HEK293T (cell line): ENCODE results near the gene GARNL3.

Experiments
- CTCF ChIA-PET: fragments of 350-600 bp; formaldehyde crosslinking; extraction: SDS; loops from one replicate; lab custom pipeline; 2021; ENCODE audit warnings: antibody characterized with exemption, inconsistent platforms; lab: Yijun Ruan, JAX
- POLR2A ChIA-PET: fragments of 350-600 bp; formaldehyde crosslinking; extraction: SDS; loops from one replicate; lab custom pipeline; 2020; ENCODE audit warnings: antibody characterized with exemption, inconsistent platforms; lab: Yijun Ruan, JAX
- DNase-seq: peaks from one replicate; pipeline ENCODE4 v3.0.0; 2012; ENCODE audit warnings: mixed read lengths; ENCODE audit errors: extremely low spot score
- ARNT ChIP-seq: fragments of 450-650 bp; IDR thresholded peaks from 2 replicates; pipeline ENCODE4 v1.6.1; 2017; ENCODE audit warnings: mild to moderate bottlenecking
- BHLHE40 ChIP-seq: fragments of 450-650 bp; IDR thresholded peaks from 2 replicates; pipeline ENCODE4 v1.6.1; 2016; ENCODE audit warnings: mild to moderate bottlenecking, moderate library complexity, borderline replicate concordance
- CTBP1 ChIP-seq: fragments of 450-650 bp; IDR thresholded peaks from 2 replicates; pipeline ENCODE4 v1.6.1; 2016; ENCODE audit warnings: borderline replicate concordance
- ELF4 ChIP-seq: fragments of 450-650 bp; IDR thresholded peaks from 2 replicates; pipeline ENCODE4 v1.6.1; 2017; ENCODE audit warnings: antibody characterized with exemption
- FOXA1 ChIP-seq: fragments of 450-650 bp; IDR thresholded peaks from 2 replicates; pipeline ENCODE4 v1.6.1; 2016; ENCODE audit warnings: mild to moderate bottlenecking
- FOXK2 ChIP-seq: fragments of 450-650 bp; IDR thresholded peaks from 2 replicates; pipeline ENCODE4 v1.6.1; 2016; ENCODE audit warnings: mild to moderate bottlenecking
- FOXM1 ChIP-seq: fragments of 450-650 bp; IDR thresholded peaks from 2 replicates; pipeline ENCODE4 v1.6.1; 2017; ENCODE audit warnings: mild to moderate bottlenecking, borderline replicate concordance
- HDGF ChIP-seq: fragments of 450-650 bp; IDR thresholded peaks from 2 replicates; pipeline ENCODE4 v1.6.1; 2017; ENCODE audit warnings: antibody characterized with exemption, borderline replicate concordance
- L3MBTL2 ChIP-seq: fragments of 450-650 bp; conservative IDR thresholded peaks from 2 replicates; pipeline ENCODE4 v1.6.1; 2016; ENCODE audit warnings: mild to moderate bottlenecking
- LEF1 ChIP-seq: fragments of 450-650 bp; IDR thresholded peaks from 2 replicates; pipeline ENCODE4 v1.6.1; 2017; ENCODE audit warnings: mild to moderate bottlenecking, borderline replicate concordance
- NFRKB ChIP-seq: fragments of 450-650 bp; IDR thresholded peaks from 2 replicates; pipeline ENCODE4 v1.6.1; 2016; ENCODE audit warnings: mild to moderate bottlenecking, moderate library complexity
- SP1 ChIP-seq: fragments of 450-650 bp; IDR thresholded peaks from 2 replicates; pipeline ENCODE4 v1.6.1; 2017
- SUZ12 ChIP-seq: fragments of 450-650 bp; IDR thresholded peaks from 2 replicates; pipeline ENCODE4 v1.6.1; 2016; ENCODE audit warnings: mild to moderate bottlenecking
- TARDBP ChIP-seq: fragments of 450-650 bp; IDR thresholded peaks from 2 replicates; pipeline ENCODE4 v1.6.1; 2016
- ZNF384 ChIP-seq: fragments of 450-650 bp; IDR thresholded peaks from 2 replicates; pipeline ENCODE4 v1.6.1; 2016
- TF ChIP-seq, protein P1 (sequence below): fragments of 450-650 bp; IDR thresholded peaks from 2 replicates; pipeline ENCODE4 v1.6.1; 2016

Gene GARNL3

GRCh38 chr9:127248241-127248640, 16.3 kb upstream of the GARNL3 start:
- POLR2A ChIA-PET, result interaction anchor here (1.1 kb wide), 1 partner anchor 140 kb away, joined by 3 read pairs; no protein-coding TSS in a partner anchor
- CTCF ChIA-PET, result no interaction called here
- TF ChIP-seq ZNF384 (no peak), SUZ12 (no peak), NFRKB (no peak), HDGF (no peak), TARDBP (no peak), ARNT (no peak), SP1 (no peak), FOXM1 (no peak), L3MBTL2 (no peak), CTBP1 (no peak), FOXA1 (no peak), ELF4 (no peak), BHLHE40 (no peak), LEF1 (no peak), FOXK2 (no peak)
- TF ChIP-seq, protein P1, sequence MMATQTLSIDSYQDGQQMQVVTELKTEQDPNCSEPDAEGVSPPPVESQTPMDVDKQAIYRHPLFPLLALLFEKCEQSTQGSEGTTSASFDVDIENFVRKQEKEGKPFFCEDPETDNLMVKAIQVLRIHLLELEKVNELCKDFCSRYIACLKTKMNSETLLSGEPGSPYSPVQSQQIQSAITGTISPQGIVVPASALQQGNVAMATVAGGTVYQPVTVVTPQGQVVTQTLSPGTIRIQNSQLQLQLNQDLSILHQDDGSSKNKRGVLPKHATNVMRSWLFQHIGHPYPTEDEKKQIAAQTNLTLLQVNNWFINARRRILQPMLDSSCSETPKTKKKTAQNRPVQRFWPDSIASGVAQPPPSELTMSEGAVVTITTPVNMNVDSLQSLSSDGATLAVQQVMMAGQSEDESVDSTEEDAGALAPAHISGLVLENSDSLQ, result no peak
- DNase-seq, result no peak

- DNase-seq, result no peak
- TF ChIP-seq SUZ12, result no peak
- TF ChIP-seq HDGF, result no peak
- no peak for TF ChIP-seq ZNF384
- TF ChIP-seq CTBP1, result no peak
- TF ChIP-seq L3MBTL2, result no peak
- TF ChIP-seq TARDBP, result no peak
- no peak for TF ChIP-seq FOXA1
- no peak for TF ChIP-seq FOXK2
- TF ChIP-seq ARNT, result no peak
- TF ChIP-seq ELF4, result no peak
- no peak for TF ChIP-seq BHLHE40
- no peak for TF ChIP-seq FOXM1
- TF ChIP-seq, protein P1, result no peak
- TF ChIP-seq NFRKB, result no peak
- no peak for TF ChIP-seq SP1
- TF ChIP-seq LEF1, result no peak
- POLR2A ChIA-PET, result no interaction called here
- CTCF ChIA-PET, result interaction anchor here (1.4 kb wide), 1 partner anchor 35 kb away, joined by 3 read pairs; no protein-coding TSS in a partner anchor
Observed at GRCh38 chr9:127249877-127250276, 14.7 kb upstream of the GARNL3 start.

DNA sequence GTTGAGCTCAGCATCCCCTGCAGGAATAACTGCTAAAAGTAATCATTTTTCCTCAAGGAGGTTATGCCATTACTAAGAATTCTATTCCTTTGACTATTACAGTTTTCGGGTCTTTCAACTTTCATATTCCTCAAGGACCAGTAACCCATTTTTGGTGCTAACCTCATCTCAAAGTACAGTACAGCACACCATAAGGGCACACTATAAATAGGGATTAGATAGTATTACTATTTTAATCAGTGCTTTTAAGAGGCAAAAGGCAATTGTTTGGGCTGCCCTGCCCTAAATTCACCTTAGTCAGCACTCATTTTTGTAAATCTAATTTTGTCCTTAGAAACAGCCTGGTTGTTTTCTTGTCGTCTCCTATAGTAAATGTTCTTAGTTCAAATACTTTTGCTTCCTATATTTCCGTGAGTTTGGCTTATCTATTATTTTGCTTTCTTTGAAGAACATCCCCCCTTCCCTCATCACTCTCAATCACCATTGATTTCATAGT, 13.6 kb upstream of the GARNL3 start:
- TF ChIP-seq FOXK2 (no peak), SP1 (no peak), FOXA1 (no peak), ARNT (no peak), BHLHE40 (no peak), ELF4 (no peak), ZNF384 (no peak), L3MBTL2 (no peak), HDGF (no peak), CTBP1 (no peak), NFRKB (no peak), LEF1 (no peak), TARDBP (no peak)
- TF ChIP-seq, protein P1, result no peak
- DNase-seq, result no peak
- ChIA-PET POLR2A (no interaction called here), CTCF (no interaction called here)

DNA sequence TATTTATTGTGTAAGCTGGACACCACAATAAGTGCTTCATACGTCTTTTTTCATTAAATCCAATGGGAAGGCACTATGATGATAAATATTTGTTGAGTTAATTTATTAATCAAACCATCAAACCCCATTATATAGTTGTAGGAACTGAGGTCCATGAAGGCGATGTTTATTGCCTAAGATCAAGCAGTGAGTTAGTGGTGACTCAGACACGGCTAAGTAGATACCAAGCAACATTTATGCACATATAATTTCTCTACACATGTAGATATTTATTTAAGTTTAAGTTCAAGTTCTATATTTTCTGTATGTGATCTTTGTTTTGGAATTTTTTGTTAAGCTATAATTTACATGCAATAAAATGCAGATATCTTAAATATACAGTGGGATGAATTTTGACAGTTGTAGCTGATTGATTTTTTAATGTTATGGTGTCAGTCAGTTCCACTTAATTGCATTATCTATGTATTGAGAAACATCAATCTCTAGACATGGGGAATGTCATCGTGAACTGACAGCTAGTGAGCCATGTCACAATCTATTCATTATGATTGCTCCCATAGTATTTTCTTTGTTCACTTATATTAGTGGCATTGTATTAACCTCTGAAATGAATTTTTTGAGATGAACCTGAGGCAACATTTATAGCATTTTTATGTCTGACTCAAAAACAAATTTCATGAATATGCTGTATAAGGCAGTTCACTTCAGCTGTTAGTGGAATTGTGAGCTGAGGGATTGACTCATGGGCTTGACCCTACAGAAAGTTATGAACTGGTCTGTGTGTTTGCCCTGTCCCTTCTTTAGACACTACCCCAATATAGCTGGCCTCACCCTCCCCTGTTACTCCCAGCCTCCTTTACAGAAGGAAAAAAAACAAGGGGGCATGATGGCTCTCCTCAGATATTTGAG, 11.9 kb upstream of the GARNL3 start:
- POLR2A ChIA-PET, result interaction anchor here (1.0 kb wide), 1 partner anchor 171 kb away, joined by 3 read pairs; the partner anchor contains the start of gene ZNF79
- DNase-seq, result no peak
- TF ChIP-seq, protein P1, result 0 out of 2 replicates have a peak, but pooled peaks have one; percentile 10
- TF ChIP-seq TARDBP (no peak), SP1 (no peak)
- CTCF ChIA-PET, result no interaction called here

DNA sequence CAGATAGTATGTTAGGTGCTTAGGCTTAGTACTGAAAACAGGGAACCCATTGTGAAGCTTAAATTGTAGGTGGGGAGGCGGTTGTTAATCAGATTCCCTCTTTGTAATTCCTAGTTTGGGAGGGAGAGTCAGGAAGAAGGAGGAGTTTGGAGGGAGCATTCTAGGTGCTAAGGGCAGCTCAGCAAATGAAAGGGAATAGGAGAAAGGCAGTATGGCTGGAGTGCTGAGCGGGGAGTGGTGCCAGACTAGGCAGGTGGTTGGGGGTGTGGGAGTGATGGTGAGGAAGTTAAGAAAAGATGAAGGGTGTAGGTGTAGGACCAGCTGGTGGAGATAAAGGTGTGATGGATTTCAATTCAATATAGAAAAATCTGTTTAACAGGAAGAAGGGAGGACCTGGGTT, 11.1 kb upstream of the GARNL3 start:
- DNase-seq, result no peak
- POLR2A ChIA-PET, result interaction anchor here (1.0 kb wide), 1 partner anchor 171 kb away, joined by 3 read pairs; the partner anchor contains the start of gene ZNF79
- TF ChIP-seq NFRKB (no peak), FOXM1 (no peak), TARDBP (no peak), FOXK2 (no peak)
- CTCF ChIA-PET, result no interaction called here
